ENCODE measurements around the gene COL1A1. TPM values are rescaled to one million over a fixed set of nuclear protein-coding genes. Genes with fewer than 3 reads are reported as not detected.

The COL1A1 gene
- total RNA-seq, 4 donors from 2014 or later, result 12.2 to 57.3 (median 18.5) TPM

GRCh38 chr17:50146230-50146926, 55.1 kb downstream of the COL1A1 start:
- Histone ChIP-seq H3K9me3 (no peaks in the 10 kb centered on the region), H3K4me1 (peaks cover 29 to 32% of the 10 kb centered on the region in 2 donors), H3K36me3 (peaks cover 22 to 25% of the 10 kb centered on the region in 2 donors), H3K27me3 (no peaks in the 10 kb centered on the region), H3K27ac (peak overlapping the region in 1 of 3 donors; percentile 86), H3K4me3 (replicated peaks in 1 of 3) (no peak overlapping the region)
- WGBS, 2 donors, result 87 to 89% methylated on average over 3 to 9 of the region's 10 CpGs
- DNase-seq, result no peak
- intact Hi-C loops (cut with DNase I), result loop anchor here (5.0 kb wide), 1 partner anchor 34 kb away; no protein-coding TSS in a partner anchor
- TF ChIP-seq CTCF (IDR thresholded peaks at IDR 0.05) (no peak), POLR2A (IDR thresholded peaks at IDR 0.05) (no peak)

- Histone ChIP-seq H3K9me3 (no peaks in the 10 kb centered on the region), H3K27me3 (no peaks in the 10 kb centered on the region), H3K27ac (no peak overlapping the region), H3K4me1 (peaks cover 29 to 32% of the 10 kb centered on the region in 2 donors), H3K4me3 (replicated peaks in 1 of 3) (no peak overlapping the region), H3K36me3 (peaks cover 28 to 30% of the 10 kb centered on the region in 2 donors)
- intact Hi-C loops (cut with DNase I), result loop anchor here (5.0 kb wide), 1 partner anchor 33 kb away; no protein-coding TSS in a partner anchor
- TF ChIP-seq CTCF (IDR thresholded peaks at IDR 0.05) (no peak), POLR2A (IDR thresholded peaks at IDR 0.05) (no peak)
- no peak for DNase-seq
- 68 to 80% methylated on average over 11 of the region's 11 CpGs for WGBS, 2 donors
Measured at GRCh38 chr17:50145532-50146229, 55.8 kb downstream of the COL1A1 start.

- no peak overlapping the region for H3K4me3 ChIP-seq (replicated peaks in 1 of 3)
- H3K9me3 ChIP-seq, result no peaks in the 10 kb centered on the region
- TF ChIP-seq POLR2A (IDR thresholded peaks at IDR 0.05) (no peak), CTCF (IDR thresholded peaks at IDR 0.05) (no peak)
- peaks cover 30 to 37% of the 10 kb centered on the region in 2 donors for H3K36me3 ChIP-seq
- no peak for DNase-seq
- peaks cover 32 to 33% of the 10 kb centered on the region in 2 donors for H3K4me1 ChIP-seq
- 72 to 87% methylated on average over 11 to 13 of the region's 16 CpGs for WGBS, 2 donors
- intact Hi-C loops (cut with DNase I), result loop anchor here (5.0 kb wide), 1 partner anchor 33 kb away; no protein-coding TSS in a partner anchor
- H3K27ac ChIP-seq, result no peak overlapping the region
- H3K27me3 ChIP-seq, result no peaks in the 10 kb centered on the region
Measured at GRCh38 chr17:50144845-50145531, 56.4 kb downstream of the COL1A1 start.

GRCh38 chr17:50144355-50144754, 57.1 kb downstream of the COL1A1 start:
- intact Hi-C loops (cut with DNase I), result no loop called here
- no peak for DNase-seq
- Histone ChIP-seq H3K4me1 (peaks cover 32 to 33% of the 10 kb centered on the region in 2 donors), H3K27me3 (no peaks in the 10 kb centered on the region), H3K36me3 (peaks cover 35 to 41% of the 10 kb centered on the region in 2 donors), H3K27ac (no peak overlapping the region), H3K9me3 (no peaks in the 10 kb centered on the region), H3K4me3 (replicated peaks in 1 of 3) (no peak overlapping the region)
- TF ChIP-seq CTCF (IDR thresholded peaks at IDR 0.05) (no peak), POLR2A (IDR thresholded peaks at IDR 0.05) (no peak)
- 81 to 82% methylated on average over 6 of the region's 6 CpGs for whole genome bisulfite sequencing, 2 donors
